ENCODE results near the gene KRTAP25-1. TPM values are rescaled to one million over a fixed set of nuclear protein-coding genes. Genes with fewer than 3 reads are reported as not detected.

KRTAP25-1 gene, protein sequence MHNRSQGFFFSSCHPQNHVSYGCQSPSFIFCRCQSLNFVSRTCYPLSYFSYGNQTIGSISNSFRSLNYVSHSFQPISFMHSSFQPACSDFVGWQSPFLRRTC
- total RNA-seq (not detected), polyA plus RNA-seq (not detected)
- long read RNA-seq, donor 1, result 0 reads
- long read RNA-seq, donor 2, result 0 reads
- long read RNA-seq, donor 3, result 0 reads
- long read RNA-seq, donor 4, result 0 reads
- long read RNA-seq, donor 5, result 0 reads
- long read RNA-seq, donor 6, result 0 reads
- long read RNA-seq, donor 7, result 0 reads
- long read RNA-seq, donor 8, result 0 reads
- long read RNA-seq, donor 9, result 0 reads
- long read RNA-seq, donor 10, result 0 reads

DNA sequence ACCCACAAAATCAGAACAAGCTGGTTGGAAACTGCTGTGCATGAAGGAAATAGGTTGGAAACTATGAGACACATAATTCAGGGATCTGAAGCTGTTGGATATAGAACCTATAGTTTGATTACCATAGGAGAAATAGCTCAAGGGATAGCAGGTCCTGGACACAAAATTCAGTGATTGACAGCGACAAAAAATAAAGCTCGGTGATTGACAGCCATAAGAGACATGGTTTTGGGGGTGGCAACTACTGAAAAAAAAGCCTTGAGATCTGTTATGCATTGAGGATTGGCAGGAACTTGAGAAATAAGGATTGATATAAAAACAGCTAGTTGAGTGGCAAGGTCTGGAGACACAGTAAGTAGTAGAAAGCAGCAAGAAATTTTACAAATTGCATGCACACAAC is at the start of gene KRTAP25-1:
Gene KRTAP25-1 (minus strand): TSS at position 300 of the 400 bp plus-strand sequence. CDS start 24 bp downstream, at position 276.
- Histone ChIP-seq H3K4me1 (ENCODE audit: control insufficient read depth in 2 of 2, insufficient read depth in 2 of 2, low read length in 2 of 2) (no peaks in the 10 kb centered on the region), H3K27ac (ENCODE audit: low read depth in 1 of 2, low read length in 1 of 2) (no peak within 1 kb of the TSS), H3K36me3 (ENCODE audit: control insufficient read depth in 2 of 2, insufficient read depth in 2 of 2, low read length in 1 of 2) (no peaks in the 10 kb centered on the region), H3K4me3 (ENCODE audit: low read length in 2 of 2) (no peak within 1 kb of the TSS), H3K27me3 (ENCODE audit: control insufficient read depth in 2 of 2, insufficient read depth in 1 of 2, low read length in 1 of 2) (no peaks in the 10 kb centered on the region), H3K9me3 (ENCODE audit: control insufficient read depth in 2 of 2, insufficient read depth in 1 of 2, low read length in 1 of 2) (no peaks in the 10 kb centered on the region)
- DNase-seq (ENCODE audit: low read depth in 6 of 9, low spot score in 9 of 9), result no peak
- WGBS, result 97% methylated on average over 2 of the region's 2 CpGs

DNA sequence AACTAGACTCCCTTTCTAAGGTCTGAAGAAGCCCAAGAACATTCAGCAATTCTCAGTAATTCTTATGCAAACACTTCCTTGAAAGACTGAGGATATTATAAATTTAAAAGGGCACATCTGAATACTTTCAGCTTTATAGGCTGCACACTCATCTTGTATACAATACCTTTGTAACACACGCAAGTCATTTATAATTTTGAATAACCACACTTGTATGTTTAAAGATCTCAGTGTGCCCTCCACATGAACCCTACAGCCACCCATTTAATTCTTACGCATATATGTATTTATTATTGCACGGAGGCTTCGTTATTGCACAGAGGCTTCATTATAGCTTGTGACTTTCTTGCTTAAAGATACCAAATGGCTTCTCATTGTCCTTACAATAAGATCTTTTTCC is 49.4 kb upstream of the KRTAP25-1 start:
- no peak for DNase-seq (ENCODE audit: low read depth in 6 of 9, low spot score in 9 of 9)
- Histone ChIP-seq H3K27me3 (ENCODE audit: control insufficient read depth in 2 of 2, insufficient read depth in 1 of 2, low read length in 1 of 2) (no peaks in the 10 kb centered on the region), H3K36me3 (ENCODE audit: control insufficient read depth in 2 of 2, insufficient read depth in 2 of 2, low read length in 1 of 2) (no peaks in the 10 kb centered on the region), H3K4me3 (ENCODE audit: low read length in 2 of 2) (no peak overlapping the region), H3K9me3 (ENCODE audit: control insufficient read depth in 2 of 2, insufficient read depth in 1 of 2, low read length in 1 of 2) (no peaks in the 10 kb centered on the region), H3K27ac (ENCODE audit: low read depth in 1 of 2, low read length in 1 of 2) (no peak overlapping the region), H3K4me1 (ENCODE audit: control insufficient read depth in 2 of 2, insufficient read depth in 2 of 2, low read length in 2 of 2) (no peaks in the 10 kb centered on the region)
- 97% methylated on average over 4 of the region's 4 CpGs for WGBS

GRCh38 chr21:30337772-30338171 is 48.5 kb upstream of the KRTAP25-1 start:
- Histone ChIP-seq H3K36me3 (ENCODE audit: control insufficient read depth in 2 of 2, insufficient read depth in 2 of 2, low read length in 1 of 2) (no peaks in the 10 kb centered on the region), H3K4me1 (ENCODE audit: control insufficient read depth in 2 of 2, insufficient read depth in 2 of 2, low read length in 2 of 2) (no peaks in the 10 kb centered on the region), H3K27me3 (ENCODE audit: control insufficient read depth in 2 of 2, insufficient read depth in 1 of 2, low read length in 1 of 2) (no peaks in the 10 kb centered on the region), H3K9me3 (ENCODE audit: control insufficient read depth in 2 of 2, insufficient read depth in 1 of 2, low read length in 1 of 2) (no peaks in the 10 kb centered on the region), H3K27ac (ENCODE audit: low read depth in 1 of 2, low read length in 1 of 2) (no peak overlapping the region), H3K4me3 (ENCODE audit: low read length in 2 of 2) (no peak overlapping the region)
- DNase-seq (ENCODE audit: low read depth in 6 of 9, low spot score in 9 of 9), result no peak

GRCh38 chr21:30337276-30337744 is 48.0 kb upstream of the KRTAP25-1 start, which contains the start of gene KRTAP27-1:
KRTAP27-1 (minus strand) TSS chr21:30337694; CDS start chr21:30337668, 26 bp downstream.
- 97% methylated on average over 6 of the region's 6 CpGs for WGBS
- Histone ChIP-seq H3K27ac (ENCODE audit: low read depth in 1 of 2, low read length in 1 of 2) (no peak within 1 kb of the TSS), H3K9me3 (ENCODE audit: control insufficient read depth in 2 of 2, insufficient read depth in 1 of 2, low read length in 1 of 2) (no peaks in the 10 kb centered on the region), H3K4me3 (ENCODE audit: low read length in 2 of 2) (no peak within 1 kb of the TSS), H3K4me1 (ENCODE audit: control insufficient read depth in 2 of 2, insufficient read depth in 2 of 2, low read length in 2 of 2) (no peaks in the 10 kb centered on the region), H3K36me3 (ENCODE audit: control insufficient read depth in 2 of 2, insufficient read depth in 2 of 2, low read length in 1 of 2) (no peaks in the 10 kb centered on the region), H3K27me3 (ENCODE audit: control insufficient read depth in 2 of 2, insufficient read depth in 1 of 2, low read length in 1 of 2) (no peaks in the 10 kb centered on the region)
- no peak for DNase-seq (ENCODE audit: low read depth in 6 of 9, low spot score in 9 of 9)

GRCh38 chr21:30336596-30336995 is 47.3 kb upstream of the KRTAP25-1 start:
- H3K9me3 ChIP-seq (ENCODE audit: control insufficient read depth in 2 of 2, insufficient read depth in 1 of 2, low read length in 1 of 2), result no peaks in the 10 kb centered on the region
- no peaks in the 10 kb centered on the region for H3K36me3 ChIP-seq (ENCODE audit: control insufficient read depth in 2 of 2, insufficient read depth in 2 of 2, low read length in 1 of 2)
- no peaks in the 10 kb centered on the region for H3K4me1 ChIP-seq (ENCODE audit: control insufficient read depth in 2 of 2, insufficient read depth in 2 of 2, low read length in 2 of 2)
- 90% methylated on average over 2 of the region's 2 CpGs for WGBS
- H3K27ac ChIP-seq (ENCODE audit: low read depth in 1 of 2, low read length in 1 of 2), result no peak overlapping the region
- H3K4me3 ChIP-seq (ENCODE audit: low read length in 2 of 2), result no peak overlapping the region
- H3K27me3 ChIP-seq (ENCODE audit: control insufficient read depth in 2 of 2, insufficient read depth in 1 of 2, low read length in 1 of 2), result no peaks in the 10 kb centered on the region
- DNase-seq (ENCODE audit: low read depth in 6 of 9, low spot score in 9 of 9), result no peak

- WGBS, result 91% methylated on average over 3 of the region's 3 CpGs
- no peaks in the 10 kb centered on the region for H3K27me3 ChIP-seq (ENCODE audit: control insufficient read depth in 2 of 2, insufficient read depth in 1 of 2, low read length in 1 of 2)
- no peaks in the 10 kb centered on the region for H3K36me3 ChIP-seq (ENCODE audit: control insufficient read depth in 2 of 2, insufficient read depth in 2 of 2, low read length in 1 of 2)
- no peak for DNase-seq (ENCODE audit: low read depth in 6 of 9, low spot score in 9 of 9)
- no peak overlapping the region for H3K27ac ChIP-seq (ENCODE audit: low read depth in 1 of 2, low read length in 1 of 2)
- no peaks in the 10 kb centered on the region for H3K9me3 ChIP-seq (ENCODE audit: control insufficient read depth in 2 of 2, insufficient read depth in 1 of 2, low read length in 1 of 2)
- H3K4me1 ChIP-seq (ENCODE audit: control insufficient read depth in 2 of 2, insufficient read depth in 2 of 2, low read length in 2 of 2), result no peaks in the 10 kb centered on the region
- H3K4me3 ChIP-seq (ENCODE audit: low read length in 2 of 2), result no peak overlapping the region
Measured at GRCh38 chr21:30333736-30334135, 44.4 kb upstream of the KRTAP25-1 start.

GRCh38 chr21:30332681-30333080 is 43.4 kb upstream of the KRTAP25-1 start:
- H3K9me3 ChIP-seq (ENCODE audit: control insufficient read depth in 2 of 2, insufficient read depth in 1 of 2, low read length in 1 of 2), result no peaks in the 10 kb centered on the region
- no peaks in the 10 kb centered on the region for H3K4me1 ChIP-seq (ENCODE audit: control insufficient read depth in 2 of 2, insufficient read depth in 2 of 2, low read length in 2 of 2)
- H3K4me3 ChIP-seq (ENCODE audit: low read length in 2 of 2), result no peak overlapping the region
- 93% methylated on average over 2 of the region's 2 CpGs for WGBS
- no peaks in the 10 kb centered on the region for H3K27me3 ChIP-seq (ENCODE audit: control insufficient read depth in 2 of 2, insufficient read depth in 1 of 2, low read length in 1 of 2)
- no peak overlapping the region for H3K27ac ChIP-seq (ENCODE audit: low read depth in 1 of 2, low read length in 1 of 2)
- no peaks in the 10 kb centered on the region for H3K36me3 ChIP-seq (ENCODE audit: control insufficient read depth in 2 of 2, insufficient read depth in 2 of 2, low read length in 1 of 2)
- no peak for DNase-seq (ENCODE audit: low read depth in 6 of 9, low spot score in 9 of 9)

GRCh38 chr21:30329203-30329875 is 40.0 kb upstream of the KRTAP25-1 start:
- H3K36me3 ChIP-seq (ENCODE audit: control insufficient read depth in 2 of 2, insufficient read depth in 2 of 2, low read length in 1 of 2), result no peaks in the 10 kb centered on the region
- DNase-seq (ENCODE audit: low read depth in 6 of 9, low spot score in 9 of 9), result no peak
- H3K9me3 ChIP-seq (ENCODE audit: control insufficient read depth in 2 of 2, insufficient read depth in 1 of 2, low read length in 1 of 2), result no peaks in the 10 kb centered on the region
- WGBS, result 81% methylated on average over 4 of the region's 4 CpGs
- no peaks in the 10 kb centered on the region for H3K27me3 ChIP-seq (ENCODE audit: control insufficient read depth in 2 of 2, insufficient read depth in 1 of 2, low read length in 1 of 2)
- H3K4me1 ChIP-seq (ENCODE audit: control insufficient read depth in 2 of 2, insufficient read depth in 2 of 2, low read length in 2 of 2), result no peaks in the 10 kb centered on the region
- no peak overlapping the region for H3K4me3 ChIP-seq (ENCODE audit: low read length in 2 of 2)
- no peak overlapping the region for H3K27ac ChIP-seq (ENCODE audit: low read depth in 1 of 2, low read length in 1 of 2)

DNA sequence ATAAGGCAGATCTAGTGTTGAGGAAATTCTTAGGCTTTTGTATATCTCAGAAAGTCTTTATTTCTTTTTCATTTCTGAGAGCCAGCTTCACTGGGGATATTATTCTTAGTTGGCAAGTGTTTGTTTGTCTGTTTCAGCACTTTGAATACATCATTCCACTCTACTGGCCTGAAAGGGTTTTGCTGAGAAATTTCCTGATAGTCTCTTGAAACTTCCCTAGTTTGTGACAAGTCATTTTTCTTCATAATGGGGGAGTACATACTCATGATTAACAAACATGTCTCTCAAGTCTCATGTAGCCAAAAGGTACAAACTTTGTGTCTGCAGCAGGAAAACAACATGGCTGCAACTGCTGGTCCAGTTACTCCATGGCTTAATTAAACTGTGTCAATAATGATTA is 37.1 kb upstream of the KRTAP25-1 start:
- no peak for DNase-seq (ENCODE audit: low read depth in 6 of 9, low spot score in 9 of 9)
- H3K4me1 ChIP-seq (ENCODE audit: control insufficient read depth in 2 of 2, insufficient read depth in 2 of 2, low read length in 2 of 2), result no peaks in the 10 kb centered on the region
- no peaks in the 10 kb centered on the region for H3K27me3 ChIP-seq (ENCODE audit: control insufficient read depth in 2 of 2, insufficient read depth in 1 of 2, low read length in 1 of 2)
- no peak overlapping the region for H3K27ac ChIP-seq (ENCODE audit: low read depth in 1 of 2, low read length in 1 of 2)
- H3K4me3 ChIP-seq (ENCODE audit: low read length in 2 of 2), result no peak overlapping the region
- no peaks in the 10 kb centered on the region for H3K9me3 ChIP-seq (ENCODE audit: control insufficient read depth in 2 of 2, insufficient read depth in 1 of 2, low read length in 1 of 2)
- no peaks in the 10 kb centered on the region for H3K36me3 ChIP-seq (ENCODE audit: control insufficient read depth in 2 of 2, insufficient read depth in 2 of 2, low read length in 1 of 2)

Data from thymus (tissue), 14 donors.